OCI-LY1 (cell line): ENCODE results near the gene DCAF8L1.

Experiments used
- H2AFZ ChIP-seq: fragments of 200-600 bp; sonication (generic), shearing (Covaris generic); 2 replicates; pipeline ENCODE4 v1.6.0; 2014; ENCODE audit warnings: antibody characterized with exemption, mild to moderate bottlenecking, low read length
- H3F3A ChIP-seq: fragments of 200-600 bp; sonication (generic), shearing (Covaris generic); 2 replicates; pipeline ENCODE4 v1.6.0; 2014; ENCODE audit warnings: mild to moderate bottlenecking, antibody characterized with exemption, low read length, moderate library complexity; ENCODE audit not compliant: insufficient read depth
- H3K27ac ChIP-seq: fragments of 200-600 bp; sonication (generic); 2 replicates; pipeline ENCODE4 v1.5.1; 2014; ENCODE audit warnings: low read length, mixed run types, mild to moderate bottlenecking, low read depth; ENCODE audit not compliant: poor library complexity, severe bottlenecking
- H3K27me3 ChIP-seq: fragments of 200-600 bp; sonication (generic); 2 replicates; pipeline ENCODE4 v1.6.0; 2014; ENCODE audit warnings: antibody characterized with exemption, mild to moderate bottlenecking, low read length, moderate library complexity; ENCODE audit not compliant: insufficient read depth
- H3K36me3 ChIP-seq: fragments of 200-600 bp; sonication (generic); 2 replicates; pipeline ENCODE4 v1.6.1; 2014; ENCODE audit warnings: mild to moderate bottlenecking, antibody characterized with exemption, low read length, moderate library complexity, mixed read lengths; ENCODE audit not compliant: insufficient read depth
- H3K4me1 ChIP-seq: fragments of 200-600 bp; sonication (generic); 2 replicates; pipeline ENCODE4 v1.5.1; 2014; ENCODE audit warnings: mild to moderate bottlenecking, low read length, moderate library complexity; ENCODE audit not compliant: insufficient read depth, severe bottlenecking
- H3K4me2 ChIP-seq: fragments of 200-600 bp; sonication (generic), shearing (Covaris generic); 2 replicates; pipeline ENCODE4 v1.6.1; 2014; ENCODE audit warnings: low read length
- H3K4me3 ChIP-seq: fragments of 200-600 bp; sonication (generic); 2 replicates; pipeline ENCODE4 v1.5.1; 2014; ENCODE audit warnings: low read length, low read depth, mild to moderate bottlenecking, mixed read lengths; ENCODE audit not compliant: poor library complexity, severe bottlenecking
- H3K79me2 ChIP-seq: fragments of 200-600 bp; shearing (Covaris generic); 2 replicates; pipeline ENCODE4 v1.6.1; 2016; ENCODE audit warnings: mixed run types, low read length, mixed read lengths; ENCODE audit not compliant: insufficient read depth
- H3K9ac ChIP-seq: fragments of 200-600 bp; sonication (generic), shearing (Covaris generic); 2 replicates; pipeline ENCODE4 v1.6.1; 2014; ENCODE audit warnings: mild to moderate bottlenecking, low read length, mixed read lengths
- H3K9me2 ChIP-seq: fragments of 200-600 bp; sonication (generic), shearing (Covaris generic); 2 replicates; pipeline ENCODE4 v1.6.1; 2014; ENCODE audit warnings: low read depth, mild to moderate bottlenecking, low read length, mixed read lengths
- H3K9me3 ChIP-seq: fragments of 200-600 bp; shearing (Covaris generic); 2 replicates; pipeline ENCODE4 v1.6.1; 2014; ENCODE audit warnings: low read length, mixed read lengths
- H4K20me1 ChIP-seq: fragments of 200-600 bp; sonication (generic), shearing (Covaris generic); 2 replicates; pipeline ENCODE4 v1.6.0; 2016; ENCODE audit warnings: mild to moderate bottlenecking, low read length; ENCODE audit not compliant: insufficient read depth
- EZH2 ChIP-seq: fragments of 200-600 bp; sonication (generic), shearing (Covaris generic); IDR thresholded peaks from 2 replicates; pipeline ENCODE4 v1.8.0; 2017; ENCODE audit warnings: borderline replicate concordance, mixed run types, mild to moderate bottlenecking, antibody characterized with exemption, low read length, moderate library complexity, mixed read lengths
- TF ChIP-seq, protein P1 (sequence below): fragments of 200-600 bp; sonication (generic), shearing (Covaris generic); IDR thresholded peaks from 2 replicates; pipeline ENCODE4 v1.5.1; 2017; ENCODE audit warnings: mild to moderate bottlenecking, antibody characterized with exemption, low read length, moderate library complexity, mixed read lengths

Gene DCAF8L1

GRCh38 chrX:27976284-27976683 lies 5.0 kb downstream of the DCAF8L1 start:
- H3K79me2 ChIP-seq: no peaks in the 10 kb centered on the region
- H3K4me3 ChIP-seq: no peak overlapping the region
- no peaks in the 10 kb centered on the region for H4K20me1 ChIP-seq
- H3K4me2 ChIP-seq: no peak overlapping the region
- H3K4me1 ChIP-seq: no peaks in the 10 kb centered on the region
- H3K9me3 ChIP-seq: no peaks in the 10 kb centered on the region
- H3K9ac ChIP-seq: no peak overlapping the region
- H3K36me3 ChIP-seq: no peaks in the 10 kb centered on the region
- no peak overlapping the region for H2AFZ ChIP-seq
- no peak overlapping the region for H3K27ac ChIP-seq
- no peaks in the 10 kb centered on the region for H3K9me2 ChIP-seq
- no peaks in the 10 kb centered on the region for H3F3A ChIP-seq
- H3K27me3 ChIP-seq: no peaks in the 10 kb centered on the region
- TF ChIP-seq EZH2: no peak
- TF ChIP-seq, protein P1, sequence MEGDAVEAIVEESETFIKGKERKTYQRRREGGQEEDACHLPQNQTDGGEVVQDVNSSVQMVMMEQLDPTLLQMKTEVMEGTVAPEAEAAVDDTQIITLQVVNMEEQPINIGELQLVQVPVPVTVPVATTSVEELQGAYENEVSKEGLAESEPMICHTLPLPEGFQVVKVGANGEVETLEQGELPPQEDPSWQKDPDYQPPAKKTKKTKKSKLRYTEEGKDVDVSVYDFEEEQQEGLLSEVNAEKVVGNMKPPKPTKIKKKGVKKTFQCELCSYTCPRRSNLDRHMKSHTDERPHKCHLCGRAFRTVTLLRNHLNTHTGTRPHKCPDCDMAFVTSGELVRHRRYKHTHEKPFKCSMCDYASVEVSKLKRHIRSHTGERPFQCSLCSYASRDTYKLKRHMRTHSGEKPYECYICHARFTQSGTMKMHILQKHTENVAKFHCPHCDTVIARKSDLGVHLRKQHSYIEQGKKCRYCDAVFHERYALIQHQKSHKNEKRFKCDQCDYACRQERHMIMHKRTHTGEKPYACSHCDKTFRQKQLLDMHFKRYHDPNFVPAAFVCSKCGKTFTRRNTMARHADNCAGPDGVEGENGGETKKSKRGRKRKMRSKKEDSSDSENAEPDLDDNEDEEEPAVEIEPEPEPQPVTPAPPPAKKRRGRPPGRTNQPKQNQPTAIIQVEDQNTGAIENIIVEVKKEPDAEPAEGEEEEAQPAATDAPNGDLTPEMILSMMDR: no peak

DNA sequence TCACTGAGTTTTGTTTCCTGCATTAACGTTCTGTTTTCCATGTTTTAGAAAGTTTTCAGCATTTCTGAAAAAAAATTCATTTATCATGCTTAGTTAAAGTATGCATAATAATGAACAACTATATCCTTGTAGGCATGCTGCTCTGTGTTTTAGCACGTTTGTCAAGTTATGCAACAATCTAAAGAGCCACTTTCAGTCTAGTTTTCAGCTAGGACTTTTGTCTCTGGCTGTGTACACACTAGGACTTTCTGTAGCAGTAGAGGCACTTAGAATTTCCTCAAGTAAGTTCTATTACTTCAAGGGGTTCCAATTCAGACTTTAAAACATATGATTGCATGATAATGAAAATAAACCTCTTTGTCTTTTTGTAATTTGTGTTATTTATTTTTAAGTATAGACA lies 12.4 kb downstream of the DCAF8L1 start:
- H3F3A ChIP-seq: no peaks in the 10 kb centered on the region
- no peaks in the 10 kb centered on the region for H3K27me3 ChIP-seq
- H3K4me2 ChIP-seq: no peak overlapping the region
- no peak overlapping the region for H2AFZ ChIP-seq
- no peaks in the 10 kb centered on the region for H3K36me3 ChIP-seq
- no peaks in the 10 kb centered on the region for H3K9me3 ChIP-seq
- H3K4me1 ChIP-seq: no peaks in the 10 kb centered on the region
- no peaks in the 10 kb centered on the region for H3K9me2 ChIP-seq
- H4K20me1 ChIP-seq: no peaks in the 10 kb centered on the region
- no peak overlapping the region for H3K4me3 ChIP-seq
- H3K9ac ChIP-seq: no peak overlapping the region
- no peak for TF ChIP-seq EZH2
- TF ChIP-seq, protein P1: no peak
- H3K79me2 ChIP-seq: no peaks in the 10 kb centered on the region
- H3K27ac ChIP-seq: no peak overlapping the region

- Histone ChIP-seq H3K9me2 (no peaks in the 10 kb centered on the region), H3K9ac (no peak overlapping the region), H4K20me1 (no peaks in the 10 kb centered on the region), H3K79me2 (no peaks in the 10 kb centered on the region), H3K9me3 (no peaks in the 10 kb centered on the region), H3K4me2 (no peak overlapping the region), H3K4me1 (no peaks in the 10 kb centered on the region), H3K4me3 (no peak overlapping the region), H3K27me3 (no peaks in the 10 kb centered on the region), H3K36me3 (no peaks in the 10 kb centered on the region), H3K27ac (no peak overlapping the region), H3F3A (no peaks in the 10 kb centered on the region), H2AFZ (no peak overlapping the region)
- TF ChIP-seq, protein P1: no peak
- no peak for TF ChIP-seq EZH2
Observed at GRCh38 chrX:27968352-27968751, 12.9 kb downstream of the DCAF8L1 start.
